Measurements from ENCODE around the gene MEGF9. TPM values are rescaled to one million over a fixed set of nuclear protein-coding genes. Genes with fewer than 3 reads are reported as not detected.
"Not testable (repeated sequence)": the region's sequence is repeated elsewhere in the genome, so short reads cannot be mapped to it uniquely, and the experiment has no call there.

The MEGF9 gene
- total RNA-seq, 4 donors from 2014 or later = 19.7 to 24.7 (median 21.5) TPM

GRCh38 chr9:120628925-120629497, 85.3 kb downstream of the MEGF9 start:
- 76% methylated on average over 3 of the region's 3 CpGs for WGBS, 2 donors (ENCODE audit: low coverage in 1 of 2)
- ATAC-seq = not testable (repeated sequence)
- peak; percentile 22 for TF ChIP-seq POLR2AphosphoS5 (IDR thresholded peaks at IDR 0.05)

GRCh38 chr9:120628207-120628924, 85.9 kb downstream of the MEGF9 start:
- H3K27me3 ChIP-seq = no peaks in the 10 kb centered on the region
- H3K36me3 ChIP-seq = no peaks in the 10 kb centered on the region
- H3K27ac ChIP-seq = peak overlapping the region in 2 of 4 donors; percentile 21 to 22
- H3K4me3 ChIP-seq = no peak overlapping the region
- H3K4me1 ChIP-seq = peaks cover 0 to 25% (median 0%) of the 10 kb centered on the region in 3 donors
- TF ChIP-seq POLR2A (IDR thresholded peaks at IDR 0.05) (no peak), EP300 (IDR thresholded peaks at IDR 0.05) (no peak), POLR2AphosphoS5 (IDR thresholded peaks at IDR 0.05) (no peak), CTCF (IDR thresholded peaks at IDR 0.05) (no peak)
- ATAC-seq = no peak
- no peaks in the 10 kb centered on the region for H3K9me3 ChIP-seq
- WGBS, 2 donors (ENCODE audit: low coverage in 1 of 2) = 77 to 80% methylated on average over 4 of the region's 4 CpGs

More at GRCh38 chr9:120628925-120629497, 85.3 kb downstream of the MEGF9 start:
- not testable (repeated sequence) for H3K27me3 ChIP-seq, H3K36me3 ChIP-seq, H3K4me3 ChIP-seq, H3K9me3 ChIP-seq
- H3K4me1 ChIP-seq = peaks cover 0 to 25% (median 0%) of the 10 kb centered on the region in 3 donors
- H3K27ac ChIP-seq = peak overlapping the region in 3 of 4 donors; percentile 21 to 23 (median 22)

- Histone ChIP-seq H3K4me3 (no peak overlapping the region), H3K36me3 (peaks cover 0 to under 1% of the 10 kb centered on the region in 2 donors), H3K27me3 (no peaks in the 10 kb centered on the region), H3K4me1 (peaks cover 0 to 25% (median 0%) of the 10 kb centered on the region in 3 donors), H3K9me3 (no peaks in the 10 kb centered on the region), H3K27ac (peak overlapping the region in 1 of 4 donors; percentile 14)
- ATAC-seq = no peak
- TF ChIP-seq POLR2A (IDR thresholded peaks at IDR 0.05) (no peak), EP300 (IDR thresholded peaks at IDR 0.05) (no peak), POLR2AphosphoS5 (IDR thresholded peaks at IDR 0.05) (no peak), CTCF (IDR thresholded peaks at IDR 0.05) (no peak)
- 40 to 46% methylated on average over 2 of the region's 2 CpGs for whole genome bisulfite sequencing, 2 donors (ENCODE audit: low coverage in 1 of 2)
Measured at GRCh38 chr9:120627073-120627472, 87.2 kb downstream of the MEGF9 start.

GRCh38 chr9:120626512-120626911, 87.8 kb downstream of the MEGF9 start:
- no peaks in the 10 kb centered on the region for H3K9me3 ChIP-seq
- no peaks in the 10 kb centered on the region for H3K27me3 ChIP-seq
- H3K27ac ChIP-seq = peak overlapping the region in 1 of 4 donors; percentile 14
- H3K4me3 ChIP-seq = no peak overlapping the region
- TF ChIP-seq EP300 (IDR thresholded peaks at IDR 0.05) (no peak), CTCF (IDR thresholded peaks at IDR 0.05) (no peak), POLR2A (IDR thresholded peaks at IDR 0.05) (no peak), POLR2AphosphoS5 (IDR thresholded peaks at IDR 0.05) (no peak)
- H3K4me1 ChIP-seq = peaks cover 0 to 25% (median 0%) of the 10 kb centered on the region in 3 donors
- ATAC-seq = no peak
- H3K36me3 ChIP-seq = peaks cover 0 to 6% of the 10 kb centered on the region in 2 donors
- WGBS, 2 donors (ENCODE audit: low coverage in 1 of 2) = 18 to 58% methylated on average over 1 of the region's 1 CpG

GRCh38 chr9:120625222-120625621, 89.0 kb downstream of the MEGF9 start:
- no peak for ATAC-seq
- Histone ChIP-seq H3K4me1 (peaks cover 0 to 26% (median 0%) of the 10 kb centered on the region in 3 donors), H3K36me3 (peaks cover 0 to 6% of the 10 kb centered on the region in 2 donors), H3K4me3 (no peak overlapping the region), H3K27ac (no peak overlapping the region), H3K27me3 (no peaks in the 10 kb centered on the region), H3K9me3 (no peaks in the 10 kb centered on the region)
- WGBS, 2 donors (ENCODE audit: low coverage in 1 of 2) = no CpG with 5 or more reads among the region's 6 CpGs
- TF ChIP-seq EP300 (IDR thresholded peaks at IDR 0.05) (no peak), CTCF (IDR thresholded peaks at IDR 0.05) (no peak), POLR2A (IDR thresholded peaks at IDR 0.05) (no peak), POLR2AphosphoS5 (IDR thresholded peaks at IDR 0.05) (no peak)

Data from gastroesophageal sphincter (tissue), 4 donors.